ENCODE results near the gene GLP1R.

DNA sequence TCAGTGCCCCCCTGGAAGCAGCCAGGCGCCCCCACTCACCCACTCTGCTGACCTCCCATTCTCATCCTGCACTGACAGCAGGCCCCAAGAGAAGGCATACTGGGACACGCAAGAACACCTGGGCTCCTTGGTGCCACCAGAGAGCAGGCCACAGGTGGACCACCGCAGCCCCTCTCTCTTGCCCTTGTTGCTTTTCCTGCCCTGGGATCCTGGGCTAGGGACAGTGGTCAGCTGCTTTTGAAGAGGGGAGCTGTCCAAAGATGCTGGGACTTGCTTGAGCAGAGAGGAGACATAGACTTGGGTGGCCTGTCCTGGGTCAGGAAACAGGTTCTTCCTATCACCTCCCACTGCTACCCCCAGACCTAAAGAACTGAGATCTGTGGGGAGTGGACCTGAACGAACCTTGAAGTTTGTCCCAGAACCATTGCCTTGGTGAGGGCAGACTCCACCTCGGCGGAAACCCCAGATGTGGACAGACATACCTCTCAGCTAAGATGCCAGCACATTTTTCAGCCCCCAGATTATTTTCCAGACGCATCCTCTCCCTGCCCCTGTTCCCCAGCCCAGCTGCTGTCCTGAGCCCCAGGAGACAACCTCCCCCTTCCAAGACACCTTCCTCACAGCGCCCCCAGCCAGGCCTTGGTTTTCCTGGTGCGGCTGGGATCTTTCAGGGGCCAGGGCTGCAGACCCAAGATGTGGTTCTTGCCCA is 1.1 kb downstream of the GLP1R start:
- TF ChIP-seq, protein P1, sequence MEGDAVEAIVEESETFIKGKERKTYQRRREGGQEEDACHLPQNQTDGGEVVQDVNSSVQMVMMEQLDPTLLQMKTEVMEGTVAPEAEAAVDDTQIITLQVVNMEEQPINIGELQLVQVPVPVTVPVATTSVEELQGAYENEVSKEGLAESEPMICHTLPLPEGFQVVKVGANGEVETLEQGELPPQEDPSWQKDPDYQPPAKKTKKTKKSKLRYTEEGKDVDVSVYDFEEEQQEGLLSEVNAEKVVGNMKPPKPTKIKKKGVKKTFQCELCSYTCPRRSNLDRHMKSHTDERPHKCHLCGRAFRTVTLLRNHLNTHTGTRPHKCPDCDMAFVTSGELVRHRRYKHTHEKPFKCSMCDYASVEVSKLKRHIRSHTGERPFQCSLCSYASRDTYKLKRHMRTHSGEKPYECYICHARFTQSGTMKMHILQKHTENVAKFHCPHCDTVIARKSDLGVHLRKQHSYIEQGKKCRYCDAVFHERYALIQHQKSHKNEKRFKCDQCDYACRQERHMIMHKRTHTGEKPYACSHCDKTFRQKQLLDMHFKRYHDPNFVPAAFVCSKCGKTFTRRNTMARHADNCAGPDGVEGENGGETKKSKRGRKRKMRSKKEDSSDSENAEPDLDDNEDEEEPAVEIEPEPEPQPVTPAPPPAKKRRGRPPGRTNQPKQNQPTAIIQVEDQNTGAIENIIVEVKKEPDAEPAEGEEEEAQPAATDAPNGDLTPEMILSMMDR (IDR thresholded peaks at IDR 0.05): no peak
- TF ChIP-seq EP300 (IDR thresholded peaks at IDR 0.05): no peak
